GM12891 (cell line): ENCODE measurements around the gene CDKN2B.

Experiments used
- PAX5 ChIP-seq: IDR thresholded peaks from 2 replicates; pipeline ENCODE4 v1.6.1; 2011; ENCODE audit warnings: low read length, moderate library complexity, mild to moderate bottlenecking; ENCODE audit not compliant: insufficient read depth, severe bottlenecking
- POLR2A ChIP-seq: IDR thresholded peaks from 2 replicates; pipeline ENCODE4 v1.6.1; 2011; ENCODE audit warnings: low read depth, low read length, control low read depth
- POLR2AphosphoS5 ChIP-seq: IDR thresholded peaks from 2 replicates; pipeline ENCODE4 v1.6.1; 2011; ENCODE audit warnings: low read depth, low read length, control low read depth

DNA sequence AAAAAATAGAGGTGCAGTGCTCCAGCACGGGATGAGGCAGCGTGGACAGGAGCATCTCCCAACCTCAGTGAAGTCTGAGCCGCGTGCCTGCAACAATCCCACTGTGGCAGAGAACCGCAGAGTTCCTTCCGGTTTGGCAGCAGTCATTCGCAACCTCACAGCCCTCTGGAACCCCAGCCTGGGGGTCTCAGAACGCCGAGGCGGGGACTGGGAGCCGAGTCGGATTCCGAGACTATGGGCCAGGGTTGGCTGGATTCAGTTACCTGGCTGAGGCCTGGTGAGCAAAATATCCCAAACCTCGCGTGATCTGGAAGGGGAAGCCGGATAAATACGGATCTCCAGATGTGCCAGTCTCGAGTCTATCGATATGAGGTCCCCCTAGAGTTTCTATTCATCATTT, 41.9 kb downstream of the CDKN2B start:
- TF ChIP-seq POLR2A (no peak), POLR2AphosphoS5 (no peak), PAX5 (no peak)
